ENCODE results near the gene POLR2A.

The POLR2A gene

DNA sequence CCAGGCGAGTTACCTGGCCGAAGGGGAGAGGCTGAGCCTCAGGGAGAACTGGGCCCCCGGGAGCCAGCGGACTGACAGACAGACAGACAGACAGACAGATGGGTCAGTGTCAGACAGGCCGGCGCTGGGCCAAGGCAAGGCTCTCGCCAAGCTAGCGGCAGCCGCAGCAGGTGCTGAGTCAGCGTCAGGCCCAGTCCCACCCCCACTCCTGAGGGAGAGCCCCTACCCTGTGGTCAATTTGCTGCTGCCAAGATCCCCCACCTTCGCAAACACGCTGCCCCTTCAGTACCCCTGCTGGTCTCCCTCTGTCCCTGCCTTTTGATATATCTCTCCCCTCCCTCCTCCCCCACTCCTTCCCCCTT, 43.4 kb upstream of the POLR2A start:
- Histone ChIP-seq H3K4me3 (ENCODE audit: severe bottlenecking) (peak overlapping the region; percentile 44), H3K36me3 (ENCODE audit: low read depth) (no peaks in the 10 kb centered on the region), H3K27ac (ENCODE audit: poor library complexity, severe bottlenecking) (peak overlapping the region; percentile 82), H3K27me3 (ENCODE audit: insufficient read depth, poor library complexity, severe bottlenecking) (no peaks in the 10 kb centered on the region), H3K4me1 (ENCODE audit: insufficient read depth, poor library complexity, severe bottlenecking) (peaks cover 19% of the 10 kb centered on the region), H3K9me3 (ENCODE audit: severe bottlenecking) (no peaks in the 10 kb centered on the region)
- TF ChIP-seq, protein P1, sequence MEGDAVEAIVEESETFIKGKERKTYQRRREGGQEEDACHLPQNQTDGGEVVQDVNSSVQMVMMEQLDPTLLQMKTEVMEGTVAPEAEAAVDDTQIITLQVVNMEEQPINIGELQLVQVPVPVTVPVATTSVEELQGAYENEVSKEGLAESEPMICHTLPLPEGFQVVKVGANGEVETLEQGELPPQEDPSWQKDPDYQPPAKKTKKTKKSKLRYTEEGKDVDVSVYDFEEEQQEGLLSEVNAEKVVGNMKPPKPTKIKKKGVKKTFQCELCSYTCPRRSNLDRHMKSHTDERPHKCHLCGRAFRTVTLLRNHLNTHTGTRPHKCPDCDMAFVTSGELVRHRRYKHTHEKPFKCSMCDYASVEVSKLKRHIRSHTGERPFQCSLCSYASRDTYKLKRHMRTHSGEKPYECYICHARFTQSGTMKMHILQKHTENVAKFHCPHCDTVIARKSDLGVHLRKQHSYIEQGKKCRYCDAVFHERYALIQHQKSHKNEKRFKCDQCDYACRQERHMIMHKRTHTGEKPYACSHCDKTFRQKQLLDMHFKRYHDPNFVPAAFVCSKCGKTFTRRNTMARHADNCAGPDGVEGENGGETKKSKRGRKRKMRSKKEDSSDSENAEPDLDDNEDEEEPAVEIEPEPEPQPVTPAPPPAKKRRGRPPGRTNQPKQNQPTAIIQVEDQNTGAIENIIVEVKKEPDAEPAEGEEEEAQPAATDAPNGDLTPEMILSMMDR (IDR thresholded peaks at IDR 0.05; ENCODE audit: poor library complexity, severe bottlenecking), result no peak
- ATAC-seq (ENCODE audit: low read depth) (peak; percentile 9; the same call in 2 of the 3 replicates), DNase-seq (ENCODE audit: low spot score) (peak; percentile 72)

DNA sequence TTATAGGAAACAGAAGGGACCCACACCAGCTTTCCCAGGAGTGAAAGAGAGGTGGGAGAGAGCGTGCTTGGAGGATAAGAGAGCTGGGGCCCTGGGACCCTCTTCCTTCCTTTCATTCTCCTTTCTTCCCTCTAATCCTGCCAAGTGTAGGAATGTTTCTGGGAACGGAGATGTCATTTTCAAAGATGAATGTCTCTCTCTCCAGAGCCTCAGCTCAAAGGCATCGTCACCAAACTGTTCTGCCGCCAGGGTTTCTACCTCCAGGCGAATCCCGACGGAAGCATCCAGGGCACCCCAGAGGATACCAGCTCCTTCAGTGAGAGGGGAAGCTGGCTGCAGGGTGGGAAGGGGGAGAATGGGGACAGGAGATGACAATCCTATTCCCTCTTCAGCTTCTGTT, 42.9 kb upstream of the POLR2A start:
- H3K27ac ChIP-seq (ENCODE audit: poor library complexity, severe bottlenecking), result peak overlapping the region; percentile 82
- peaks cover 19% of the 10 kb centered on the region for H3K4me1 ChIP-seq (ENCODE audit: insufficient read depth, poor library complexity, severe bottlenecking)
- no peaks in the 10 kb centered on the region for H3K9me3 ChIP-seq (ENCODE audit: severe bottlenecking)
- TF ChIP-seq, protein P1 (IDR thresholded peaks at IDR 0.05; ENCODE audit: poor library complexity, severe bottlenecking), result no peak
- no peaks in the 10 kb centered on the region for H3K27me3 ChIP-seq (ENCODE audit: insufficient read depth, poor library complexity, severe bottlenecking)
- no peak overlapping the region for H3K4me3 ChIP-seq (ENCODE audit: severe bottlenecking)
- ATAC-seq (ENCODE audit: low read depth) (no peak), DNase-seq (ENCODE audit: low spot score) (no peak)
- no peaks in the 10 kb centered on the region for H3K36me3 ChIP-seq (ENCODE audit: low read depth)

DNA sequence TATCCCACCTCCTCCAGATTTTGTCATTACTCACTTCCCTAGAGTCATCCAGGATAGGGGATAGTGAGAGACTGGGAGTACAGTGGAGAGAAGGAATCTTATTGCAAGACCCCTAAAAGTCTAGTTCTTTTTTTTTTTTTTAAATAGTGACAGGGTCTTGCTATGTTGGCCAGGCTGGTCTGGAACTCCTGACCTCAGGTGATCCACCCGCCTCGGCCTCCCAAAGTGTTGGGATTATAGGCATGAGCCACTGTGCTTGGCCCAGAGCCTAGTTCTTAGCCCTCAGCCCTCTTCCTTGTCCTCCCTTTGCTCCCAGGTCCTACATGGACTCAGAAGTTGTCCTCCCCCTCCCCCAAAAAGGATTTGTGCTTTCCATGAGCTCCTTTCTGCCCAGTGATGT, 42.0 kb upstream of the POLR2A start:
- Histone ChIP-seq H3K4me1 (ENCODE audit: insufficient read depth, poor library complexity, severe bottlenecking) (peaks cover 19% of the 10 kb centered on the region), H3K27ac (ENCODE audit: poor library complexity, severe bottlenecking) (peak overlapping the region; percentile 87), H3K36me3 (ENCODE audit: low read depth) (no peaks in the 10 kb centered on the region), H3K9me3 (ENCODE audit: severe bottlenecking) (no peaks in the 10 kb centered on the region), H3K4me3 (ENCODE audit: severe bottlenecking) (no peak overlapping the region), H3K27me3 (ENCODE audit: insufficient read depth, poor library complexity, severe bottlenecking) (no peaks in the 10 kb centered on the region)
- no peak for DNase-seq (ENCODE audit: low spot score)
- TF ChIP-seq, protein P1 (IDR thresholded peaks at IDR 0.05; ENCODE audit: poor library complexity, severe bottlenecking), result no peak
- ATAC-seq (ENCODE audit: low read depth), result no peak

DNA sequence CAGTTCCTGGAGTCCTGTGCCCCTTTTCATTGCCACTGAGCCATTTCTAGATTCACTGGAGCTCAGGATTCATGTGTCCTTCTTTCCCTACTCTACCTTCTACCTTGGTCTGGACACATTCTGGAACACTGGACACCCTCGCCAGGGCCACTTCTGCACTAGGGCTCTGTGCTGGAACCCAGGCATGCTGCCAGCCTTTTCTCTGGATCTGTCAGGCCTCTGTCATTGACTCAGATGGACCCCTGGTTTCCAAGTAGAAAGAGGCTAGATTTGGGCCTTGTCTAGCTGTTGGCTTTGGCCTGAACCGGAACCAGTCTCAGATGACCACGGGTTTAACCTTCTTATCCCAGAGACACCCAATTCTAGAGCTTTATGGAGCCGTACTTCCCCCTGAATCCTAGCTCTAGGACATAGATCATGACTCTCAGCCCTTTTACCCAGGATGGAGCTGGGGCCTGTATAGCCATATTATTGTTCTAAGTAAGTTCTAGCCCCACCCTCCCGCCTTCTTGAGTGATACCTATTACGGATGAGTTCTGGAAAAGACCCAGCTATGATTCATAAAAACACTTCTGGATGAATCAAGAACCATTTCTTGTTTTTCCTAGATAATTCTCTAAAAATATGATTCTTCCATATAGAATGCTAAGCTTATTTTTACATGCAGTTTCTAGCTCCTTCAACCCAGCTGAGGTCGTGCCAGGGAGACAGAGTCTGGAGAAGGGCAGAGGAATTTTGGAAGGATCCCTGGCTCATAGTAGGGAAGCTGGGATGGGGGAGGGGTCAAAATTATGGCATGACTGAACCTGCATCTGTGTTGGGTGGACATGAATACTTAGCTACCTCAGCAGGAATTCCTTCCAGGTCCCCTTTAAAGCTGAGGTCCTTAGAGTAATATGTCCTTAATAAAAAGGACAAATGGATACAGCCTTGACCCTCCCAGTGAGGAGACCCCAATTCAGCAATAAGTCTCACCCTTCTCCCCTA, 40.4 kb upstream of the POLR2A start:
- TF ChIP-seq, protein P1 (IDR thresholded peaks at IDR 0.05; ENCODE audit: poor library complexity, severe bottlenecking), result no peak
- DNase-seq (ENCODE audit: low spot score) (no peak), ATAC-seq (ENCODE audit: low read depth) (peak; percentile 32)
- Histone ChIP-seq H3K27me3 (ENCODE audit: insufficient read depth, poor library complexity, severe bottlenecking) (no peaks in the 10 kb centered on the region), H3K4me3 (ENCODE audit: severe bottlenecking) (no peak overlapping the region), H3K27ac (ENCODE audit: poor library complexity, severe bottlenecking) (peak overlapping the region; percentile 87), H3K4me1 (ENCODE audit: insufficient read depth, poor library complexity, severe bottlenecking) (peaks cover 19% of the 10 kb centered on the region), H3K9me3 (ENCODE audit: severe bottlenecking) (no peaks in the 10 kb centered on the region), H3K36me3 (ENCODE audit: low read depth) (no peaks in the 10 kb centered on the region)
